GM12873 (cell line): ENCODE measurements around the gene STUM.

Experiments used
- CTCF ChIP-seq: IDR thresholded peaks from 2 replicates; pipeline ENCODE4 v1.5.1; 2012; ENCODE audit warnings: low read depth, mild to moderate bottlenecking, moderate library complexity, low read length, control low read depth; ENCODE audit not compliant: insufficient read depth; ENCODE audit errors: missing control alignments

STUM gene

GRCh38 chr1:226586650-226587422 lies 38.3 kb downstream of the STUM start:
- no peak for TF ChIP-seq CTCF

GRCh38 chr1:226588484-226588883 lies 39.9 kb downstream of the STUM start:
- no peak for TF ChIP-seq CTCF

- no peak for TF ChIP-seq CTCF
Measured at GRCh38 chr1:226589008-226589733, 40.6 kb downstream of the STUM start.

- no peak for TF ChIP-seq CTCF
Measured at GRCh38 chr1:226590614-226591013, 42.0 kb downstream of the STUM start.

GRCh38 chr1:226593541-226593940 lies 45.0 kb downstream of the STUM start:
- no peak for TF ChIP-seq CTCF

GRCh38 chr1:226596531-226597165 lies 48.1 kb downstream of the STUM start:
- no peak for TF ChIP-seq CTCF
